GM12872 (cell line): ENCODE measurements around the gene DAAM1.

ENCODE experiments used
- TF ChIP-seq, protein P1 (sequence below): IDR thresholded peaks from 3 replicates; pipeline ENCODE4 v1.5.1; 2011; ENCODE audit warnings: low read depth, mild to moderate bottlenecking, low read length, moderate library complexity; ENCODE audit not compliant: insufficient read depth

Gene DAAM1

DNA sequence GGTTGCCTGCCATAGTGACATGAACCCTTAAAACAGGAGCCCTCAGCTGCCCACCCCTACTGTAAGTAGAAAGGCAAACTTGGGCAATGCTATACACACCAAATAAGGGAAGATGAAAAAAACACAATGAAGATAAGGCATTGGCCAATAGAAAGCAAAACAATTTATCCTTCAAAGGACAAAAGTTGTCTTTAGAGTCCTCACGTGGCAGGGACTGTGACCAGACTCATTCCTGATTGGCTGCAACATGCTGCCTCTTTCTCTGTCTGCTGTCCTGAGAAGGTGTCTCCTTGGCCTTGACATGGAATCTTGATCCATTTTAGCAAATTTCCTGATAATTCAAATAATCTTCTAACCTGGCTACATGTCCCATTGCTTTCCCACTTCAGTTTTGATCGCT, 144.8 kb downstream of the DAAM1 start:
- TF ChIP-seq, protein P1, sequence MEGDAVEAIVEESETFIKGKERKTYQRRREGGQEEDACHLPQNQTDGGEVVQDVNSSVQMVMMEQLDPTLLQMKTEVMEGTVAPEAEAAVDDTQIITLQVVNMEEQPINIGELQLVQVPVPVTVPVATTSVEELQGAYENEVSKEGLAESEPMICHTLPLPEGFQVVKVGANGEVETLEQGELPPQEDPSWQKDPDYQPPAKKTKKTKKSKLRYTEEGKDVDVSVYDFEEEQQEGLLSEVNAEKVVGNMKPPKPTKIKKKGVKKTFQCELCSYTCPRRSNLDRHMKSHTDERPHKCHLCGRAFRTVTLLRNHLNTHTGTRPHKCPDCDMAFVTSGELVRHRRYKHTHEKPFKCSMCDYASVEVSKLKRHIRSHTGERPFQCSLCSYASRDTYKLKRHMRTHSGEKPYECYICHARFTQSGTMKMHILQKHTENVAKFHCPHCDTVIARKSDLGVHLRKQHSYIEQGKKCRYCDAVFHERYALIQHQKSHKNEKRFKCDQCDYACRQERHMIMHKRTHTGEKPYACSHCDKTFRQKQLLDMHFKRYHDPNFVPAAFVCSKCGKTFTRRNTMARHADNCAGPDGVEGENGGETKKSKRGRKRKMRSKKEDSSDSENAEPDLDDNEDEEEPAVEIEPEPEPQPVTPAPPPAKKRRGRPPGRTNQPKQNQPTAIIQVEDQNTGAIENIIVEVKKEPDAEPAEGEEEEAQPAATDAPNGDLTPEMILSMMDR: no peak

DNA sequence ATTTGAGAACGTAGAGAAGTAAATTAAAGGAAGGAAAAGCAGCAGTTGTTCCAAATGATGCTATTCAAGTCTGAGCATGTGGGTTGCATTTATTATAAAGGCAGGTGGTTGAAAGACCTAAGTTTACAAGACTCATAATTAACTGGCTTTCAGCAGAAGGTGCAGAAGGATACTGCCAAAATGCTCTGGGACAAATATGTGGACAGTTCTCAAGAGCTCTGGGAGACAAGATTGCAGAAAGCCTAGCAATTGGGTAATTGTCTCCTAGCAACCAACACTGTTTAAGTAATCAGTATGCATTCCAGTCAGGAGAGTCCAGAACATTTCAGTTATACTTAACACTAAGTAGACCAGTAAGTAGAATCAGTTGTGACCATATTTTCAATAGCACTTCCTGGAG, 145.2 kb downstream of the DAAM1 start:
- TF ChIP-seq, protein P1: no peak

DNA sequence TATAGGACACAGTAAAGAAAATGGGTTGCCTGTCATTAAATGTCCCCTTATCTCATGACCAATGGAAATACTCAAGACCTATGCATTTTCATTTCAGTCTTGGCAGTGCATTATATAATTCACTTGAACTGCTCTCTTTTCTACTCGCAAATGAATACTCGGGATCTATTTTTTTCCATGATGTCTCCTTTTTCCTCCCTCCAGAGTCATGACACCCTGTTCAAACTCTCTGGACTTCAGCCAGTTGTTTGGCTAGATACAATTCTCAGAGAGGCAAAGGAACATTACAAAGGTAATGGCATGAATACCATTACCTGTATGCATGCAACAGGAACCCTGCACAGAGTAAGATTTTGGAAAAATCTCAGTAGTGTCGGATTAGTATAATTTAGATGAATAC, 145.8 kb downstream of the DAAM1 start:
- TF ChIP-seq, protein P1: no peak

DNA sequence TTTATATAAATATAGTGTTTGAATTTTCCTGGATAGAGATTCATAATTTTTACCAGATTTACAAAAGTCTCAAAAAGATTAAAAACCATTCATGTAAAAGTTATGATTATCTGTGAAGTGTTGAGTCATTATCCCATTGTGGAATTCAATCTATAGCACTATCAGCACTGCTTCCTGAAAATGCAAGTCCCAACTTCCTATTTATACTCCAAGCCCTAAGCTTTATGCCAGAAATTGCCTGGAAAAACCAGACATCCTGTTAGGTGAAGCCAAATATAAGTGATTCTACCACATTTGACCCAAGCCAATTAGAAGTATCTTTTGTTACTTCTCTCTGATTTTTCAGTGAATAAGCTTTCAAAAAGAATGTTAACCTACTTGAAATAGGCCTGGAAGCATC, 147.6 kb downstream of the DAAM1 start:
- TF ChIP-seq, protein P1: no peak

DNA sequence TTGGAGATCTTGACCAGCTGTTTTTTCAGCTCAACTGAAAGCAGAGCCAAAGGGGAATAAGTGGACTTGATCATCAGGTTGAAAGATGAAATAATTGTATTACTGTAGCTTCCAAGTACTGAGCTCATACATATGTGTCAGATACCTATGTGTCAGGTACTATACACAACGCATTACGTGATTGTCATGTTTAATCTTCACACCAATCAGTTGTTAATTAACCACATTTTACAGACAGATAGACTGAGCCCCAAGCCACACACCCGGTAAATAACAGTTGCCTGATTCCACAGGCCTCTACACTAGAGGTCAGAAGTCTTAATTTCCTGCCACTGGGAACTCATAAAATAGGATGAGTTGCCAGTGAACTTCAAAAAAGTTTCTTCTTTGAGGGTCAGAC, 148.2 kb downstream of the DAAM1 start:
- TF ChIP-seq, protein P1: no peak

DNA sequence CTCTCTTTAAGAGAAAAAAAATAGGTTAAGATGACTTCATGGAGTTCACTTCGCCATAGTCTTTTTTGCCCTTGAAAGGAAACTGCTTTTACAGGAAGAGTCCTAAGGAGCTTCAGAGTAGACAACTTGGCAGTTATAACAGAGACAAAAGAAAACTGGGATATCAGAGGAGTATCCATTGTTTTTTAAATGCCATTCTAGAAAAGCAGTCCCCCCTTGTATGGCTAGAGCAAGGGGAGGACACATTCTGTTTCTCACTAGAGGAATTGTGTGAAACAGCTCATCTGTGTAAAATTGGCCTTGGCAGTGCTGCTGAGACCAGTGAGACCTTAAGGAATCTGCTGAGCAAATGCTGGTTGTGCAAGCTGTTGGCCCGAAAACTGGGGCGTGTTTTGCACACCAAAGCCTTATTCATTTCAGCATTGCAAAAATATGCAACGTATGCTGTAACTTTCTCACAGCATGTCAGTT, 148.7 kb downstream of the DAAM1 start:
- TF ChIP-seq, protein P1: no peak

DNA sequence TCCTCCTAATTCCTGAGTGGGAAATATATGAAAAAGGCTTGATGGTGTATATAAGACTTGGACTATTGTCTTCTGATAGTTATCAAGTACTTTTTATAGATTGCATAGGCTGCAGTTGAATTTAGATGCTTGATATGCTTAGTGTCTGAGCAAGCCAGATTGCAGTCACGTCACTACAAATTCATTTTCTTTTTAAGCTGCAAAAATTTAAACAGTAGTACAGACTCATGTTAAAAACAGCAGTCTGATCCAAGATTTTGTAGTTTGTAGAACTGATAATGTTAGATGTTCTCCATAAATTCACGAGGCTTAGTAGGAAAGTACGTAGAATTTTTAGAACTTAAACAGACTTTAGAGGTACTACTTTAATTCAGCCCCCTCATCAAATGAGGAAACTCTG, 150.3 kb downstream of the DAAM1 start:
- TF ChIP-seq, protein P1: no peak
